Measurements from ENCODE around the gene ELOB.

Gene ELOB

GRCh38 chr16:2792940-2793339 lies 15.9 kb upstream of the ELOB start:
- Histone ChIP-seq H3K27ac (ENCODE audit: low read depth, low read length, poor library complexity, severe bottlenecking) (no peak overlapping the region), H4K20me1 (ENCODE audit: insufficient read depth, low read length) (no peaks in the 10 kb centered on the region), H3K36me3 (ENCODE audit: insufficient read depth, low read length) (no peaks in the 10 kb centered on the region), H3F3A (ENCODE audit: insufficient read depth, low read length) (no peaks in the 10 kb centered on the region), H3K9me3 (ENCODE audit: low read length) (no peaks in the 10 kb centered on the region), H3K4me1 (ENCODE audit: insufficient read depth, low read length, severe bottlenecking) (no peaks in the 10 kb centered on the region), H3K9me2 (ENCODE audit: low read depth, low read length) (no peaks in the 10 kb centered on the region), H2AFZ (ENCODE audit: low read length) (no peak overlapping the region), H3K4me2 (ENCODE audit: low read length) (no peak overlapping the region), H3K4me3 (ENCODE audit: low read depth, low read length, poor library complexity, severe bottlenecking) (no peak overlapping the region), H3K27me3 (ENCODE audit: insufficient read depth, low read length) (0 out of 2 replicates have a peak, but pooled peaks cover 6% of the 10 kb centered on the region), H3K79me2 (ENCODE audit: insufficient read depth, low read length) (no peaks in the 10 kb centered on the region), H3K9ac (ENCODE audit: low read length) (no peak overlapping the region)
- TF ChIP-seq CTCF (IDR thresholded peaks at IDR 0.05; ENCODE audit: low read length), result no peak
- no peak for TF ChIP-seq EZH2 (IDR thresholded peaks at IDR 0.05; ENCODE audit: borderline replicate concordance, low read length)

- H3K79me2 ChIP-seq (ENCODE audit: insufficient read depth, low read length), result no peaks in the 10 kb centered on the region
- H3K4me3 ChIP-seq (ENCODE audit: low read depth, low read length, poor library complexity, severe bottlenecking), result no peak overlapping the region
- H3K27me3 ChIP-seq (ENCODE audit: insufficient read depth, low read length), result 0 out of 2 replicates have a peak, but pooled peaks cover 3% of the 10 kb centered on the region
- no peaks in the 10 kb centered on the region for H3K36me3 ChIP-seq (ENCODE audit: insufficient read depth, low read length)
- no peak overlapping the region for H3K4me2 ChIP-seq (ENCODE audit: low read length)
- TF ChIP-seq CTCF (IDR thresholded peaks at IDR 0.05; ENCODE audit: low read length), result no peak
- no peak for TF ChIP-seq EZH2 (IDR thresholded peaks at IDR 0.05; ENCODE audit: borderline replicate concordance, low read length)
- no peaks in the 10 kb centered on the region for H3K9me3 ChIP-seq (ENCODE audit: low read length)
- no peaks in the 10 kb centered on the region for H4K20me1 ChIP-seq (ENCODE audit: insufficient read depth, low read length)
- no peak overlapping the region for H2AFZ ChIP-seq (ENCODE audit: low read length)
- no peak overlapping the region for H3K9ac ChIP-seq (ENCODE audit: low read length)
- H3K4me1 ChIP-seq (ENCODE audit: insufficient read depth, low read length, severe bottlenecking), result no peaks in the 10 kb centered on the region
- H3F3A ChIP-seq (ENCODE audit: insufficient read depth, low read length), result no peaks in the 10 kb centered on the region
- H3K27ac ChIP-seq (ENCODE audit: low read depth, low read length, poor library complexity, severe bottlenecking), result no peak overlapping the region
- no peaks in the 10 kb centered on the region for H3K9me2 ChIP-seq (ENCODE audit: low read depth, low read length)
These were observed 14.1 kb upstream of the ELOB start for GRCh38 chr16:2791174-2791573.

- no peak overlapping the region for H3K4me2 ChIP-seq (ENCODE audit: low read length)
These were observed 13.6 kb upstream of the ELOB start for GRCh38 chr16:2790631-2791030.

More at GRCh38 chr16:2790631-2791030, 13.6 kb upstream of the ELOB start:
- H3K9ac ChIP-seq (ENCODE audit: low read length), result no peak overlapping the region
- no peak overlapping the region for H3K27ac ChIP-seq (ENCODE audit: low read depth, low read length, poor library complexity, severe bottlenecking)
- no peaks in the 10 kb centered on the region for H3K9me2 ChIP-seq (ENCODE audit: low read depth, low read length)
- H3K79me2 ChIP-seq (ENCODE audit: insufficient read depth, low read length), result no peaks in the 10 kb centered on the region
- no peaks in the 10 kb centered on the region for H3K4me1 ChIP-seq (ENCODE audit: insufficient read depth, low read length, severe bottlenecking)
- H3F3A ChIP-seq (ENCODE audit: insufficient read depth, low read length), result no peaks in the 10 kb centered on the region
- no peaks in the 10 kb centered on the region for H3K36me3 ChIP-seq (ENCODE audit: insufficient read depth, low read length)
- H3K9me3 ChIP-seq (ENCODE audit: low read length), result no peaks in the 10 kb centered on the region
- no peaks in the 10 kb centered on the region; the same call in 1 of the 2 replicates for H3K27me3 ChIP-seq (ENCODE audit: insufficient read depth, low read length)
- H3K4me3 ChIP-seq (ENCODE audit: low read depth, low read length, poor library complexity, severe bottlenecking), result no peak overlapping the region
- TF ChIP-seq CTCF (IDR thresholded peaks at IDR 0.05; ENCODE audit: low read length), result no peak
- no peak for TF ChIP-seq EZH2 (IDR thresholded peaks at IDR 0.05; ENCODE audit: borderline replicate concordance, low read length)
- H4K20me1 ChIP-seq (ENCODE audit: insufficient read depth, low read length), result no peaks in the 10 kb centered on the region
- H2AFZ ChIP-seq (ENCODE audit: low read length), result no peak overlapping the region
